ENCODE results near the gene PIGT. TPM values are rescaled to one million over a fixed set of nuclear protein-coding genes. Genes with fewer than 3 reads are reported as not detected.

The PIGT gene
- total and polyA plus RNA-seq, 2 of the 13 experiments (the other 11 are each of a cell fraction or from before 2014, with no cell fraction given) = 65.9 to 74.1 TPM

DNA sequence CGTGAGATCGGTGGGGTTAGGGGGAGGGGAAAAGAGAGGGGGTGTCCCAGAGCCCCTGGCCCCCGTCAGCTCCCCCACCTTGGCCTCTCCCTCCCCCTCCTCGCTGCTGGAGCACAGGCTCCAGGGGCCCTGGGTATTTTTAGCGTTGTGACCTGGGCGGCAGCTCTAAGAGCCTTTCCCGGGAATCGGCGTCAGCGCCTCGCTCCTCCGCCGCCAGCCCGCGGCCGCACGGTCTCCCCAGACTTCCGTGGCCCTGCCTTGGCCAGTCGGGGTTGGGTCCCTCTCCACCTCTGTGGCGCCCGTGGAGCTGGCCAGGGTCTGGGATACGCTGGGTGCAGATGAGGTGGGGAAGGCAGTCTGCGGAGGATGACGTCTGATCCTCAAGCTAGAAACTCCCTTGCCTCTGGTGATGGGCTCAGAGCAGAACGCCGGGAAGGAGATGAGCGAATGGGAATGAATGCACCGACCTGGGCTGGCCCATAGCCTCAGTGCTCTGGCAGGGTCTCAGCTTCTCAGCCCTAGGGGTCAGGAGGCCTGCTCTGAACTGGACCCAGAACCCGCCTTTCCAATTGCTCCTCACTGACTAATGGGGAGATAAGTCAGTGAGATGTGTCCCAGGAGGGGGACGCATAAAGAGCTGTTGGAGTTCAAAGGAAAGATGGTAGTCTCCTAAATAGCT, 8.7 kb upstream of the PIGT start:
- H3K9me3 ChIP-seq (ENCODE audit: low read length) = no peaks in the 10 kb centered on the region
- ChIA-PET CTCF (ENCODE audit: low intra/inter-chr PET ratio, low total read pairs) (no interaction called here), POLR2A (interaction anchor here (1.7 to 4.2 kb wide), 3 partner anchors 9 to 70 kb away, joined by 4 to 32 read pairs (median 8); partner anchors contain the start of genes PIGT and SYS1)
- 86% methylated on average over 30 of the region's 30 CpGs for WGBS (ENCODE audit: low lambda C conversion rate)
- ATAC-seq = no peak
- FAIRE-seq = no peak
- H3K9ac ChIP-seq (ENCODE audit: insufficient read depth, low read depth, low read length) = peak overlapping the region; percentile 72; the same call in 1 of the 2 replicates
- H3K79me2 ChIP-seq (ENCODE audit: insufficient read depth, low read length) = no peaks in the 10 kb centered on the region
- H3K27ac ChIP-seq (ENCODE audit: extremely low read length, insufficient read depth, low read length) = no peak overlapping the region
- TSS peak; percentile 52 for BruUV-seq (replicated peaks)
- peak overlapping the region; percentile 88 to 92 (median 88); a peak in 5 of 6 replicates for H3K4me3 ChIP-seq (replicated peaks in 1 of 3; ENCODE audit: insufficient read depth in 1 of 3, low read depth in 2 of 3, low read length in 3 of 3)
- H3K4me1 ChIP-seq (ENCODE audit: insufficient read depth, low read length) = peaks cover 25% of the 10 kb centered on the region
- no peak overlapping the region for H2AFZ ChIP-seq (ENCODE audit: low read length)
- in situ Hi-C loops (cut with HindIII; ENCODE audit: extremely low pct_ligation_motif_present, low pct_unique_long_range_greater_than_20kb) (no loop called here), intact Hi-C loops (cut with micrococcal nuclease; ENCODE audit: unreplicated experiment) (no loop called here)
- H4K20me1 ChIP-seq (ENCODE audit: insufficient read depth, low read length) = no peaks in the 10 kb centered on the region
- H3K4me2 ChIP-seq (ENCODE audit: low read depth, low read length) = peak overlapping the region; percentile 95
- no peaks in the 10 kb centered on the region for H3K36me3 ChIP-seq (replicated peaks in 1 of 2; ENCODE audit: control insufficient read depth in 1 of 2, insufficient read depth in 2 of 2, low read length in 2 of 2)
- DNase-seq (ENCODE audit: low spot score) = no peak
- peaks cover 2 to 5% of the 10 kb centered on the region in 2 experiments; a peak in 2 of 5 replicates for H3K27me3 ChIP-seq (ENCODE audit: control insufficient read depth in 1 of 2, insufficient read depth in 2 of 2, low read length in 2 of 2)
- TF ChIP-seq PAWR (CRISPR knock-in tag; IDR thresholded peaks at IDR 0.05; ENCODE audit: borderline replicate concordance) = no peak
- TF ChIP-seq KDM2A (CRISPR knock-in tag; IDR thresholded peaks at IDR 0.05; ENCODE audit: borderline replicate concordance, low read depth) = no peak
- peak; percentile 63; the same call in 1 of the 2 replicates for TF ChIP-seq ZBTB33 (CRISPR knock-in tag; IDR thresholded peaks at IDR 0.05)
- no peak for TF ChIP-seq ZSCAN30 (CRISPR knock-in tag; IDR thresholded peaks at IDR 0.05)
- no peak for TF ChIP-seq DR1 (CRISPR knock-in tag; IDR thresholded peaks at IDR 0.05)
- TF ChIP-seq RXRB (CRISPR knock-in tag; IDR thresholded peaks at IDR 0.05; ENCODE audit: borderline replicate concordance) = no peak
- no peak for TF ChIP-seq ESRRA (CRISPR knock-in tag; IDR thresholded peaks at IDR 0.05; ENCODE audit: low read depth)
- no peak for TF ChIP-seq ZNF441 (CRISPR knock-in tag; IDR thresholded peaks at IDR 0.05; ENCODE audit: borderline replicate concordance)
- TF ChIP-seq, protein P1, sequence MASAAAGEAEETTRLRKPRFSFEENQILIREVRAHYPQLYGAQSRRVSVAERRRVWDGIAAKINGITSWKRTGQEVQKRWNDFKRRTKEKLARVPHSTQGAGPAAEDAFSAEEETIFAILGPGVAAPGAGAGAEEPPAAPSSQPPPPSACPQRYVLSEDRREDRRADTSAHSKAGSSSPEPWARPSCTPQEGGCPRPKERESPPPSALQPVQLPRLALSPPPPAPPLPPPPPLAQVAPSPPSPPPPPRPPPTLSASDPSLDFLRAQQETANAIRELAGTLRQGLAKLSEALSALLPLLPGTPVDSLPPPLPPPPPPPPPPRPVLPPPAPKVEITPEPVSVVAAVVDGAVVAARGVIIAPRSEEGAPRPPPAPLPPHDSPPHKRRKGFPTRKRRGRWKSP (CRISPR knock-in tag; IDR thresholded peaks at IDR 0.05) = no peak
- no peak for TF ChIP-seq HINFP (CRISPR knock-in tag; IDR thresholded peaks at IDR 0.05; ENCODE audit: low read depth)
- no peak for TF ChIP-seq TP53 (CRISPR knock-in tag; conservative IDR thresholded peaks at IDR 0.05)
- TF ChIP-seq HNRNPLL (IDR thresholded peaks at IDR 0.05; ENCODE audit: low read depth, low read length, poor library complexity, severe bottlenecking) = no peak
- TF ChIP-seq ZMAT3 (CRISPR knock-in tag; conservative IDR thresholded peaks at IDR 0.05) = no peak
- no peak for TF ChIP-seq KDM5A (IDR thresholded peaks at IDR 0.05; ENCODE audit: borderline replicate concordance, low read length)
- TF ChIP-seq ZNF644 (CRISPR knock-in tag; IDR thresholded peaks at IDR 0.05; ENCODE audit: low read depth) = no peak
- no peak for TF ChIP-seq IRF1 (CRISPR knock-in tag; IDR thresholded peaks at IDR 0.05; ENCODE audit: low read depth)
- no peak for TF ChIP-seq NPAS2 (CRISPR knock-in tag; IDR thresholded peaks at IDR 0.05; ENCODE audit: borderline replicate concordance)
- TF ChIP-seq ZNF207 (IDR thresholded peaks at IDR 0.05; ENCODE audit: borderline replicate concordance) = no peak
- TF ChIP-seq ZNF274 (CRISPR knock-in tag; IDR thresholded peaks at IDR 0.05) = no peak; the same call in 1 of the 2 replicates

Measured in HepG2 (cell line).